ENCODE results near the gene NDRG3.
A peak's percentile ranks its signal among the peaks of the same experiment; 100 is the strongest.

The NDRG3 gene

DNA sequence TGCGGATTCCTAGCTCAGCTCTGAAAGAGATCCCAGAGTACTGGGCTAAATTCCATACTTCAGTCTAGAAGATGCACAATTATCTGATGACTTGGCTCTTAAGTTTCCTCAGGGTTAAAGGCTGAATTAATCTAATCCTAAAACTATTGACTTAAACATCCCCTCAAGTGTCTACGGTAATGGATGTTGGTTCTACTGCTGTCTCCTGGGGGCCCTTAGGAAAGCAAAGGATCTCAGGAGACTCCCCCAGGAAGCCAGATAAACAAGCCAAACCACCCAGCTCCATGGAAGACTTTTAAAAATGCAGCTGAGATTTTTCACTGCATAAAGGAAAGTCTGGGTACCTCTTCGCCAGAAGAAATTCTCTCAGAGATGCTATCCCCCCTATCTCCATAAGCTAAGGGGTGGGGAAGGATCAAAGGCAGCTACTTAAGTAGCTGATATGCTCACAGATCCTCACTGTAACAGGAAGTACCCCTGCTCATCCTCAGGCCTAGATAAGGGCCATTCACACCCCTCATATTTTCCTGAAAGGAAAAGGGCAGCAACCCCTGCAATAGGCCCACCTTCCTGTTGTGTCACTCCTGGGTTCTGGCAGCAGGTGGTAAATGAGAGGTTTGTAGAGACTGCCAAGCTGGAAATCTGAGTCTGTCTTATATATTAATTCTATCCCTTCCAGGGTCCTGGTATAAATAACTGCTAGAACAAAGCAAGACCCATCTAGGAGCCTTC lies 9.3 kb downstream of the NDRG3 start:
- no peak for DNase-seq (ENCODE audit: low read depth)
- no peak overlapping the region for H3K4me3 ChIP-seq (replicated peaks; ENCODE audit: low read depth, low read length)
- TF ChIP-seq, protein P1, sequence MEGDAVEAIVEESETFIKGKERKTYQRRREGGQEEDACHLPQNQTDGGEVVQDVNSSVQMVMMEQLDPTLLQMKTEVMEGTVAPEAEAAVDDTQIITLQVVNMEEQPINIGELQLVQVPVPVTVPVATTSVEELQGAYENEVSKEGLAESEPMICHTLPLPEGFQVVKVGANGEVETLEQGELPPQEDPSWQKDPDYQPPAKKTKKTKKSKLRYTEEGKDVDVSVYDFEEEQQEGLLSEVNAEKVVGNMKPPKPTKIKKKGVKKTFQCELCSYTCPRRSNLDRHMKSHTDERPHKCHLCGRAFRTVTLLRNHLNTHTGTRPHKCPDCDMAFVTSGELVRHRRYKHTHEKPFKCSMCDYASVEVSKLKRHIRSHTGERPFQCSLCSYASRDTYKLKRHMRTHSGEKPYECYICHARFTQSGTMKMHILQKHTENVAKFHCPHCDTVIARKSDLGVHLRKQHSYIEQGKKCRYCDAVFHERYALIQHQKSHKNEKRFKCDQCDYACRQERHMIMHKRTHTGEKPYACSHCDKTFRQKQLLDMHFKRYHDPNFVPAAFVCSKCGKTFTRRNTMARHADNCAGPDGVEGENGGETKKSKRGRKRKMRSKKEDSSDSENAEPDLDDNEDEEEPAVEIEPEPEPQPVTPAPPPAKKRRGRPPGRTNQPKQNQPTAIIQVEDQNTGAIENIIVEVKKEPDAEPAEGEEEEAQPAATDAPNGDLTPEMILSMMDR (IDR thresholded peaks at IDR 0.05; ENCODE audit: low read length, missing control alignments): no peak

DNA sequence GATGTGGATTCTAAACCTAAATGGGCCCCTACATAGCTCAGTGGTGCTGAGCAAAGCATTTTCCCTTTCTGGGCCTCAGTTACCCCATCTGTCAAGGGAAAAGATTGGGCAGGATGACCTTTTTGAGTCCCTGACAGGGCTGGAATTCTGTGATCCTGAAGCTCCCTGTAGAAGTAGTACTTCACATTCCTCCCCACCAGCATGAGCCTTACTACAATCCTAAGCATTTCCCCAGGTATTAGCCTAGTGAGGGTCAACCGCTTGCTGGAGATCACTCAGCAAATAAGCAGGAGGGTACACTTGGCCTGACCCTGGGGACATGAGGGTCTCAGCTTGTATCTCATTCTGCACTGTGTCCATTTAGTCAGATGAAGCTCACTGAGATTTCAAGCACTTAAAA lies 13.4 kb downstream of the NDRG3 start:
- DNase-seq (ENCODE audit: low read depth): no peak
- no peak overlapping the region for H3K4me3 ChIP-seq (replicated peaks; ENCODE audit: low read depth, low read length)
- TF ChIP-seq, protein P1 (IDR thresholded peaks at IDR 0.05; ENCODE audit: low read length, missing control alignments): no peak

DNA sequence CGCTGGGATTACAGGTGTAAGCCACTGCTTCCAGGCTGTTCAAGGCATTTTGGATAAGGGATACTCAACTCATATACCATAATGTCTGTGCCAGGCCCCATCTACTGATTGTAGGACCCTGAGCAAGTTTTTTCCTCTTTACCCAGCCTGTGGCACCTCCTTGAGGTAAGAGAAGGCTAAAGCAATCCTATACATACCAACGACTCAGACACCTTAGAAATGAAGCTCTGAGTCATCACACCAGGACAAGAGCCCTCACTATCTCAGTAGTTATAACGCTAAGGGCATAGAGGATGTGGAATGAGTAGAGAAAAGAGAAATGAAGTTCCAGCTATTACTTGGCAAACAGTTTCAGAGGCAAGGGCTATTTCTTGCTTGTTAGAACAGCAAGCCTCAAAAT lies 16.9 kb downstream of the NDRG3 start:
- DNase-seq (ENCODE audit: low read depth): peak; percentile 23
- H3K4me3 ChIP-seq (replicated peaks; ENCODE audit: low read depth, low read length): no peak overlapping the region
- TF ChIP-seq, protein P1 (IDR thresholded peaks at IDR 0.05; ENCODE audit: low read length, missing control alignments): no peak

DNA sequence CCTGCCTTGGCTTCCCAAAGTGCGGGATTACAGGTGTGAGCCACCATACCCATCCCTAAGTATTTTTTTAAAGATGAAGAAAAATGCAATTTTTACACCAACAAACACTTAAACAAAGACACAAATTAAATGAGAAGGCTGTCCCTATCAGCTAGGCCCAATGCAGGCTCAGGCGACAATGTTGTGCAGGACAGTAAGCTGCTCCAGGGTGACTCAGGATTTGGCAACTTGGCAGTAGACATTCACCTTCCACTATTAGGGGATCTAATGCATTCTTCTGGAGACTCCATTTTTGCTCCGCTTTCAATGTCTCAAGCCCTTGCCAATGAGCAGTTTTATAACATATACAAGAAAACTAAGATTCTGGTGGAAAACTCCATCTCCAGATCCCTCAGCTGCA lies 19.7 kb downstream of the NDRG3 start:
- peak; percentile 7 for DNase-seq (ENCODE audit: low read depth)
- no peak overlapping the region for H3K4me3 ChIP-seq (replicated peaks; ENCODE audit: low read depth, low read length)
- TF ChIP-seq, protein P1 (IDR thresholded peaks at IDR 0.05; ENCODE audit: low read length, missing control alignments): no peak

DNA sequence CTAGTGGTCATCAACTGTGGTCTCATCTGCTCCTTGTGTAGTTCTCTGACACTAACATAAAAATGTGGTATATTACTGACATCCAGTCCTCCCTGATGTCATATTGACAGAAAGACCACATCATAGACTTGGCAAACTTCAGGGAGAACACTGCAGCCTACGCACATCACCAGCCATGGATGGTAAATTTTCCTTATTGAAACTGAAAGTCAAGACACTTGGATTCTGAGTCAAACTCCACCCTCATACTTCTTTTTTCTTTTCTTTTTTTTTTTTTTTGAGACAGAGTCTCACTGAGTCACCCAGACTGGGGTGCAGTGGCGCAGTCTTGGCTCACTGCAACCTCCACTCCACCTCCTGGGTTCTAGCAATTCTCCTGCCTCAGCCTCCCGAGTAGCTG lies 25.4 kb downstream of the NDRG3 start:
- no peak overlapping the region for H3K4me3 ChIP-seq (replicated peaks; ENCODE audit: low read depth, low read length)
- no peak for DNase-seq (ENCODE audit: low read depth)
- TF ChIP-seq, protein P1 (IDR thresholded peaks at IDR 0.05; ENCODE audit: low read length, missing control alignments): no peak

DNA sequence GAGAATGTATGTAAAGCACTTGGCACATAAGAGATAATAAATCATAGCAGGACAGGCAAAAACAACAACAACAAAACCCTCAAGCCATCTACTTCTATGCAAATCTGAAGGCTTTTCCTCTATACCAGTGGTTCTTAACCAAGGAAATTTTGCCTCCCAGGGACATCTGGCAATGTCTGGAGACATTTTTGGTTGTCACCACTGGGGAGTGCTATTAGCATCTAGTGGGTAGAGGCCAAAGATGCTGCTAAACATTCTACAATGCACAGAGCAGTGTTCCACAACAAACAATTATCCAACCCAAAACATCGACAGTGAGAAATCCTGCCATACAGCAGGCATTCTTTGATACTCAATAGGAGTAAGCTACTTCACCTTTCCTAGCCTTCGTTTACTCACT lies 28.2 kb downstream of the NDRG3 start:
- no peak overlapping the region for H3K4me3 ChIP-seq (replicated peaks; ENCODE audit: low read depth, low read length)
- peak; percentile 10 for DNase-seq (ENCODE audit: low read depth)
- TF ChIP-seq, protein P1 (IDR thresholded peaks at IDR 0.05; ENCODE audit: low read length, missing control alignments): peak; percentile 24

DNA sequence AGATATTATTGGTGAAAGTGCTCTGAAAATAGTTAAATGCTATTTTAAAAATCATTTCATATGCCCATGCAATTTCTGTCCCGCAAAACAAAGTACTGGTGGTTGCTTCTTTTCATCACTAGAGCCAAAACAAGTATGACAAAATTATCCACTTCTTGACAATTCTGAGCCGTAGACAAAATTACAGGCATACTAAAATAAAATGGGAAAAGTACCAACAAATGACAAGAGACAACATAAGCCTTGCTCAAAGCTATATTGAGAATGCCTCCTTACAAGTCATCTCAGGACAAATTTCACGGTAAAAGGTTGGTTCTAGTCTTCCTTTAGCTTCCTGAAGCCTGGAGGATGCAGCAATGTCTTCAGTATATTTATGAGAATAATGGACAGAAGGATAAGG lies 28.9 kb downstream of the NDRG3 start:
- no peak for DNase-seq (ENCODE audit: low read depth)
- TF ChIP-seq, protein P1 (IDR thresholded peaks at IDR 0.05; ENCODE audit: low read length, missing control alignments): no peak
- H3K4me3 ChIP-seq (replicated peaks; ENCODE audit: low read depth, low read length): no peak overlapping the region

Data from fibroblast of pulmonary artery (primary cell).